ENCODE data around the gene ARHGEF19.
"Not testable (repeated sequence)": the region's sequence is repeated elsewhere in the genome, so short reads cannot be mapped to it uniquely, and the experiment has no call there.

ARHGEF19 gene

GRCh38 chr1:16168144-16168495 lies 44.3 kb downstream of the ARHGEF19 start:
- in situ Hi-C loops (cut with MboI; ENCODE audit: low sequenced_read_pairs): not testable (repeated sequence)

DNA sequence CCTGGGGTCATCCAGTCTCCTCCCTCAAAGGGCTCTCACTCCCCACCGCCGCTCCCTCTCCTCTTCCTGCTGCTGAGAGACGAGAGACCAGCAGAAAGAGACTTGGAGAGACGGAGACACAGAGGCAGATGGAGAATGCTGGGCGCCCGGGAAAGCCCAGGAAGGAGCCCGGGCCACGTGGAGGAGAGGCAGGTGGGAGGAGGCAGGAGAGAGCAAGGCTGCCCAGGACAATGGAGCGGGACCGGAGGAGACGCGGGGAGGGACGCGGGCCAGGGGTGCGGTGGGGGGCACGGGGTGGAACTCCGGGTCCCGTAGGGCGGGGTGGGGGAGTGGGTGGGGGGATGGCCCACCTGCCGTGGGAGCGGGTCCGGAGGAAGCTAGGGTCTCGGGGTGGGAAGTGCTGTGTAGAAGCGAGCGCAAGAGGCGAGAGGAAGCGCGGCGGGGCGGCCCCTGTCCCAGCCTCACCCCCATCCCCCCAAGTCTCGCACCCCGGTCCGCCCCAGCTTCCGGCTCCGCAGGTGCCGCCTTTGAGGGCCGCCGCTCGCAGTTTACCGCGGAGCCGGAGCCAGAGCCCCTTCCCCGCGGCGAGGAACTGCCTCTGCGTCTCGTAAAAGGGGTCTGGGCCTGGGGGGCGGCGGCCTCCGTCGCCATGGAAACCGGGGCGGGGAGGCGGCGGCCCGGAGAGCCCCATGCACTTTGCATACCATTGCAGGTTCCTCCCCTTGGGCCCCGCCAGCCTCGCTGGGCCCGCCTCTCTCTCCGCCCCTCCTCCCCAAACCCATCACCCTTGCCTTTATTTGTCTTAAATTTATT lies 44.9 kb downstream of the ARHGEF19 start:
- in situ Hi-C loops (cut with MboI; ENCODE audit: low sequenced_read_pairs): no loop called here

DNA sequence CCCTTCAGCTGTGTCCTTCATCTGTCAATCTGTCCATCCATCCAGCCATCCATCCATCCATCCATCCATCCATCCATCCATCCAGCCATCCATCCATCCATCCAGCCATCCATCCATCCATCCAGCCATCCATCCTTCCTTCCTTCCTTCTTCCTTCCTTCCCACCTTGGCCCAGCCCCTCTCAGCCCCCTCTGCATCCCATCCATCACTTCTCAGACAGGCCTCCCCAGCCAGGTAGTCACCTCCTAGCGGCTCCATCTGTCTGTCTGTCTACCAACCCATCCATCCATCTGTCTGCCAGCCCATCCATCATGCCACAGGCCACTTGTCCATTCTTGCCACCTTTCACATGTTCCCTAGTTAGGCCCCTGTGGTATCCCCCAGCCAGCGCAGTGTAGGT lies 46.3 kb downstream of the ARHGEF19 start:
- in situ Hi-C loops (cut with MboI; ENCODE audit: low sequenced_read_pairs): no loop called here

DNA sequence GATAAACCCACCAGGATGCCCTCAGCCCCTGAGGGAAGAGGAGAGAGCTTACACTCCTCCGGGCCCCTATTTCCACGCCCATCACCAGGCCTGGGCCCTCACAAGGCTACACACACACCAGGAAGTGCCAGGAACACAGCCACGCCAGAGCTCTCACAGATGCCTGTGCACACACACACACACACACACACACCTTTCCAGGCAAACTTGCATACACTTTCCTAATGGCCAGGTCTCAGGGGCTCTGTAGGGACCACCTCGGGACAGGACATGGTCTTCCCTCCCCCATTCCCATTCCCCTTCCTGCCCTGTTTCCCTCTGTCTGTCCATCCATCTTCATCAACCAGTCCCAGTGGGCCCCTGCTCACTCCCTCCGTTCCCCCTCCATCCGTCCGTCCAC lies 46.9 kb downstream of the ARHGEF19 start:
- in situ Hi-C loops (cut with MboI; ENCODE audit: low sequenced_read_pairs): no loop called here

GRCh38 chr1:16165073-16165364 lies 47.4 kb downstream of the ARHGEF19 start:
- in situ Hi-C loops (cut with MboI; ENCODE audit: low sequenced_read_pairs): no loop called here

- in situ Hi-C loops (cut with MboI; ENCODE audit: low sequenced_read_pairs): no loop called here
Measured at GRCh38 chr1:16164213-16165072, 48.0 kb downstream of the ARHGEF19 start.

DNA sequence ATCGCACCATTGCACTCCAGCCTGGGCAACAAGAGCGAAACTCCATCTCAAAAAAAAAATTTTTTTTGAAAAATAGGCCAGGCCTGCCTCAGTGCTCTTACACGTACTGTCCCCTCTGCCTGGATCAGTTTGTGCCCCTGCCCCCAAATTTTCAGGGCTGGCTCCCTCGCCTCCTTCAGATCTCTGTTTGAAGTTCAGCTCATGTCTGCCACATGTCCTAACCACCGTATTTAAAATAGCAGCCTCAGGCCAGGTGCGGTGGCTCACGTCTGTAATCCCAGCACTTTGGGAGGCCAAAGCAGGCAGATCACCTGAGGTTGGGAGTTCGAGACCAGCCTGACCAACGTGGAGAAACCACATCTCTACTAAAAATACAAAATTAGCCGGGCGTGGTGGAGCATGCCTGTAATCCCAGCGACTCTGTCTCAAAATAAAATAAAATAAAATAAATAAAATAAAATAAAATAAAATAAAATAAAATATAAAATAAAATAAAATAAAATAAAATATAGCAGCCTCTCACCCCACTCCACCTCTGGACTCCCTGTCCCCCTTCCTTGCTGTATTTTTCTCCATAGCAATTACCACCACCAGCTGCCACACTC lies 48.7 kb downstream of the ARHGEF19 start:
- in situ Hi-C loops (cut with MboI; ENCODE audit: low sequenced_read_pairs): not testable (repeated sequence)

DNA sequence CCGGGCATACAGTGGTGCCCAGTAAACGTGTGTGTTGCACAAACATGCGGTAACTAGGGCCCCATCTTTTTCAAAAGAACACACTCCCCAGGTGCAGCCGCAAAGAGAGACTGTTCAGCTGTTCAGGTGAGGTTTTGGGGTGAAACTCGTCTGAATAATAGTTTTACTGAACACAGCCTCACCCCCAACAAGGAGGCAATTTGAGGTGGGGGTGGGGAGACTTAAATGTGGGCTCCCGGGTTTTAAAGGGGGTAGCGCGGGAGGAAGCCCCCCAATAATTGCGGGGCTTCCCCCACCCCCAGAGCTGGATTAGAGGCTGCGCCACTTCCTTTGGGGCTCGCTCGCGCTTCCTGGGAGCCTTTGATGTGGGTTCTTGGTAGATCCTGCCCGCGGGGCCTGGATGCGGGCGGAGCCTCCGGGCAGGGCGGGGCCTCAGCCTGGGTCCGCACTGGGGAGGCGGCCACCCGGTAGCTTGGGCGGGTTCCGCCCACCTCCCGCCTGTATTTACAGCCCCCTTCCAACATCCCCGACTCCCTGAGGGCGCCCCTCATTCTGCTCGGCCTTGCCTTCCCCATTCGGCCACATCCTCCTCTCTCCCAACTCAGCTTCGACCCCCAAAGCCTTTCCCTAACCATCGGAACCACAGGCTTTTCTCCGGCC lies 50.2 kb downstream of the ARHGEF19 start:
- in situ Hi-C loops (cut with MboI; ENCODE audit: low sequenced_read_pairs): no loop called here

GRCh38 chr1:16161717-16162116 lies 50.7 kb downstream of the ARHGEF19 start:
- in situ Hi-C loops (cut with MboI; ENCODE audit: low sequenced_read_pairs): no loop called here

GRCh38 chr1:16158993-16159831 lies 53.2 kb downstream of the ARHGEF19 start:
- in situ Hi-C loops (cut with MboI; ENCODE audit: low sequenced_read_pairs): no loop called here

DNA sequence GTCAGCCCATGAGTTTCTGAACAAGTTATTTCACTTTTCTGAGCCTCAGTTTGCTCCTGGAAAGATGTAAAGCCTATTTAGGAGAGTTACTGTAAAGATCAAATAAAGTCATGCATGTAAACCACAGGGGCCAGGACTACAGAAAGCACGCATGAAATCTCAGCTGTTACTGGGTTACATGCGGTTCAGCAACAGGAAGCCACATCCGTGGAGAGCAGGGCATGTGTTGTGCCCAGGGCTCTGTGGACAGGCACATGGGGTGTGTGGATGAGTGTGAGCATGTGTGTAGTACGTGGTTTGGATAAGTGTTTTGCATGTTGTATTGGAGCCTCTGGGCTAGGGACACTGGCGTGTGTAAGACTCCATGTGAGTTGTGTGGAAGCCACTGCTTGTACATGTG lies 54.4 kb downstream of the ARHGEF19 start:
- in situ Hi-C loops (cut with MboI; ENCODE audit: low sequenced_read_pairs): no loop called here

- in situ Hi-C loops (cut with MboI; ENCODE audit: low sequenced_read_pairs): no loop called here
Measured at GRCh38 chr1:16156848-16157495, 55.5 kb downstream of the ARHGEF19 start.

DNA sequence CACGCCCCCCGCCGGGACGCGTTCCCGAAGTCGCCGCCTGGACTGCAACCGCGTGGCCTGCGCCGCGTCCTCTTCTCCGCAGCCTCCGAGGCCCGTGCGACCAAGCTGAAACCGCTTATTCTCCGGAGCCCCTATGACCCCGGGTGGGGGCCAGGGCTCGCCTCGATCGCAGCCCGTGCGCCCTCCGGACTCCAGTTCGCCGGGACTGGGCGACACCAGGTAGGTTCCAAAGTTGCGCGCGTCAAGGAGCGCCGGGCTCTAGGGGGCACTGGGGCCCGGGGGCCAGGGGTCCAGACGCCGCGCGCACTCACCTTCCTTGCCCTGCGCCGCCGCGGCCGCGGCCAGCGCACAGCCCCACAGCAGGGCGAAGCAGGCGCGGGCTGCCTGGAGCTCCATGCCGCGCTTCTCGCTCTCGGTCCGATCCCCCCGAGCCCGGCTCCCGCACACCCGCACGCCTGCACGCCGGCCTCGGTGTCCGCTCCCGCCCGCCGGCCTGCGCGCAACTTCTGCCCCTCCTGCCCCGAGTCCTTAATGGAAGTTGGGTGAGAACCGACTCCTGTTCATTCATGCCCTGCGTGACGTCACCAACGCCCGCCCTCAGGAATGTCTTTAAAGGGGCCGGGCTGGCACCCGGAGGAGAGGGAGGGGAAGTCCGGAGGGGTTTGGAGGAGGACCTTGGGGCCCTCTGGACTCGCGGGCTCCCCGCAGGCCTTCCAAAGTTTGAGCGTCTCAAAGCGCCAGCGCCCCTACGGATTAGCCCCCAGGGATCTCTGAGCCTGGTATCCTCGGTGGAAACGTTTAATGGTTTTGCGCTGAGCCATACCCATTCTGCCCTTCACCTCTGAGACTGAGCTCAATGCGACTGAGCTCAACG lies 56.7 kb downstream of the ARHGEF19 start, which contains the start of gene EPHA2:
Gene EPHA2 (minus strand): TSS at position 533 of the 874 bp plus-strand sequence. CDS start 137 bp downstream, at position 396.
- in situ Hi-C loops (cut with MboI; ENCODE audit: low sequenced_read_pairs): no loop called here

- in situ Hi-C loops (cut with MboI; ENCODE audit: low sequenced_read_pairs): no loop called here
Measured at GRCh38 chr1:16153999-16154673, 58.3 kb downstream of the ARHGEF19 start.

DNA sequence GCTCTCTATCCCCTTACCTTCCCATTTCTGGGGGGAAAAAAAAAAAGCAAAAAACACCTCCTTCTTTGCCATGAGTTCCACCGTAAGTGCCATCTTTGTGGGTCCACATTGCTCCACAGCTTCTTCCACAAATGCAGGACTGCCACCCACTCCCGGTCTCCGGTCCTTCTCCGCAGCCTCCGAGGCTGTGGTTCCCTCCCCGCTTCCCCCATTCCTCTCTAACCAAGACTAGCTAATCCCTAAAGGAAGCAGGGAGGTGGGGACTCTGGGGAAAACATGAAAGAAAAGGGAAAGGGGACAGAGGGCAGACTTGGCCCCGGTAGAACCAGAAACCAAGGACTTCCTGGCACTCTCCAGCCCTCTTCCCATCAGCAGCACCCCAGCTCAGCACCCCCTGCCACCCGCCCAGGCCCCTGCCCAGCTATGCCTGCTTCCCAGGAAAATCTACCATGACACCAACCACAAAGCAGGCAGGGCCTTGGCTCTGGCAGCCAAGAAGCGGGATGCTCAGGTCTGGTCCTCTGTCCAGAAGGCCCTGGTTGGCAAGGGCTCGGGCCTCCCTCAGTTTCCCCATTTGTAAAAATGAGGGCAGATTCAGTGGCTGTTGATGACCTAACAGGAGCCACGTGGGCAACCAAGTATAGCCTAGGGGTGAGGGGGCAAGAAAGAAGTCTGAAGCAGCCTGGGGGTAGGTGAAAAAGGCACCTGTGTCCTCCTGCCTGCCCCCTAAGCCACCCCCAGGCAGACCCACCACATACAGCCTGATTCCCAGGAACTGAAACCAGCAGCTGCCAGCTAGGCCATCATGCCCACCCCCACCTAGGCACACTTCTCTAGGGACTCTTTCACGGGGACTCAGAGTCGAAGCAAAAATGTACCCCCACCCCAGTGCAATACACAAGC lies 59.1 kb downstream of the ARHGEF19 start:
- in situ Hi-C loops (cut with MboI; ENCODE audit: low sequenced_read_pairs): no loop called here

GRCh38 chr1:16152481-16153087 lies 59.9 kb downstream of the ARHGEF19 start:
- in situ Hi-C loops (cut with MboI; ENCODE audit: low sequenced_read_pairs): no loop called here

GRCh38 chr1:16151995-16152384 lies 60.5 kb downstream of the ARHGEF19 start:
- in situ Hi-C loops (cut with MboI; ENCODE audit: low sequenced_read_pairs): no loop called here
